Measurements from ENCODE around the gene PM20D2. TPM values are rescaled to one million over a fixed set of nuclear protein-coding genes. Genes with fewer than 3 reads are reported as not detected.

The PM20D2 gene
- total and polyA plus RNA-seq, 2 of the 13 experiments (the other 11 are each of a cell fraction or from before 2014, with no cell fraction given) = 13.3 to 26.3 TPM

GRCh38 chr6:89173634-89174033 lies 27.8 kb downstream of the PM20D2 start (continued):
- no peak for TF ChIP-seq SOX6 (IDR thresholded peaks at IDR 0.05)
- TF ChIP-seq SOX6 (CRISPR knock-in tag; IDR thresholded peaks at IDR 0.05) = no peak

GRCh38 chr6:89180112-89180511 lies 34.3 kb downstream of the PM20D2 start:
- ATAC-seq (no peak), DNase-seq (ENCODE audit: low spot score) (no peak), FAIRE-seq (no peak)
- Histone ChIP-seq H3K27ac (ENCODE audit: extremely low read length, insufficient read depth, low read length) (no peak overlapping the region), H3K4me1 (ENCODE audit: insufficient read depth, low read length) (no peaks in the 10 kb centered on the region), H3K9me3 (ENCODE audit: low read length) (no peaks in the 10 kb centered on the region), H3K36me3 (replicated peaks in 1 of 2; ENCODE audit: control insufficient read depth in 1 of 2, insufficient read depth in 2 of 2, low read length in 2 of 2) (no peaks in the 10 kb centered on the region), H3K4me2 (ENCODE audit: low read depth, low read length) (no peak overlapping the region), H3K79me2 (ENCODE audit: insufficient read depth, low read length) (no peaks in the 10 kb centered on the region), H4K20me1 (ENCODE audit: insufficient read depth, low read length) (no peaks in the 10 kb centered on the region), H2AFZ (ENCODE audit: low read length) (no peak overlapping the region), H3K27me3 (ENCODE audit: control insufficient read depth in 1 of 2, insufficient read depth in 2 of 2, low read length in 2 of 2) (peaks cover 0 to 1% of the 10 kb centered on the region in 2 experiments; a peak in 2 of 5 replicates), H3K9ac (ENCODE audit: insufficient read depth, low read depth, low read length) (no peak overlapping the region), H3K4me3 (replicated peaks in 1 of 3; ENCODE audit: insufficient read depth in 1 of 3, low read depth in 2 of 3, low read length in 3 of 3) (no peak overlapping the region)
- WGBS (ENCODE audit: low lambda C conversion rate) = 50% methylated on average over 13 of the region's 13 CpGs
- TF ChIP-seq ELF4 (CRISPR knock-in tag; IDR thresholded peaks at IDR 0.05; ENCODE audit: borderline replicate concordance) (no peak), KMT2A (CRISPR knock-in tag; IDR thresholded peaks at IDR 0.05) (no peak), SYNCRIP (IDR thresholded peaks at IDR 0.05; ENCODE audit: insufficient read depth, low read depth, low read length) (no peak), ZNF782 (CRISPR knock-in tag; IDR thresholded peaks at IDR 0.05; ENCODE audit: borderline replicate concordance) (no peak)
- intact Hi-C loops (cut with micrococcal nuclease; ENCODE audit: unreplicated experiment) (no loop called here), in situ Hi-C loops (cut with HindIII; ENCODE audit: extremely low pct_ligation_motif_present, low pct_unique_long_range_greater_than_20kb) (no loop called here)
- ChIA-PET POLR2A (no interaction called here), CTCF (ENCODE audit: low intra/inter-chr PET ratio, low total read pairs) (no interaction called here)
- no TSS peak for BruUV-seq (replicated peaks)

- no peak for FAIRE-seq
- no TSS peak for BruUV-seq (replicated peaks)
- WGBS (ENCODE audit: low lambda C conversion rate) = 0% methylated on average over 1 of the region's 1 CpG
- Histone ChIP-seq H3K27me3 (ENCODE audit: control insufficient read depth in 1 of 2, insufficient read depth in 2 of 2, low read length in 2 of 2) (peaks cover 0 to 1% of the 10 kb centered on the region in 2 experiments; a peak in 2 of 5 replicates), H3K4me1 (ENCODE audit: insufficient read depth, low read length) (no peaks in the 10 kb centered on the region), H4K20me1 (ENCODE audit: insufficient read depth, low read length) (no peaks in the 10 kb centered on the region), H3K79me2 (ENCODE audit: insufficient read depth, low read length) (no peaks in the 10 kb centered on the region), H3K9me3 (ENCODE audit: low read length) (no peaks in the 10 kb centered on the region), H3K36me3 (replicated peaks in 1 of 2; ENCODE audit: control insufficient read depth in 1 of 2, insufficient read depth in 2 of 2, low read length in 2 of 2) (no peaks in the 10 kb centered on the region), H3K4me3 (replicated peaks in 1 of 3; ENCODE audit: insufficient read depth in 1 of 3, low read depth in 2 of 3, low read length in 3 of 3) (no peak overlapping the region), H3K4me2 (ENCODE audit: low read depth, low read length) (no peak overlapping the region), H3K27ac (ENCODE audit: extremely low read length, insufficient read depth, low read length) (no peak overlapping the region), H3K9ac (ENCODE audit: insufficient read depth, low read depth, low read length) (no peak overlapping the region), H2AFZ (ENCODE audit: low read length) (no peak overlapping the region)
- no peak for ATAC-seq
- in situ Hi-C loops (cut with HindIII; ENCODE audit: extremely low pct_ligation_motif_present, low pct_unique_long_range_greater_than_20kb) = no loop called here
- ChIA-PET CTCF (ENCODE audit: low intra/inter-chr PET ratio, low total read pairs) (no interaction called here), POLR2A (no interaction called here)
- DNase-seq (ENCODE audit: low spot score) = no peak
- intact Hi-C loops (cut with micrococcal nuclease; ENCODE audit: unreplicated experiment) = no loop called here
- TF ChIP-seq ZGPAT (CRISPR knock-in tag; IDR thresholded peaks at IDR 0.05) (no peak), WIZ (CRISPR knock-in tag; IDR thresholded peaks at IDR 0.05) (no peak), THAP9 (CRISPR knock-in tag; IDR thresholded peaks at IDR 0.05; ENCODE audit: borderline replicate concordance) (no peak), ZSCAN25 (CRISPR knock-in tag; IDR thresholded peaks at IDR 0.05) (no peak), TEAD2 (CRISPR knock-in tag; IDR thresholded peaks at IDR 0.05) (no peak), ATAD3A (CRISPR knock-in tag; IDR thresholded peaks at IDR 0.05) (no peak), KAT2B (IDR thresholded peaks at IDR 0.05; ENCODE audit: borderline replicate concordance, low read depth, low read length) (no peak), ZNF333 (CRISPR knock-in tag; IDR thresholded peaks at IDR 0.05; ENCODE audit: borderline replicate concordance) (no peak)
Measured at GRCh38 chr6:89180971-89181370, 35.1 kb downstream of the PM20D2 start.

Data from HepG2 (cell line).